ENCODE data around the gene LPCAT1.
"Not testable (repeated sequence)": the region's sequence is repeated elsewhere in the genome, so short reads cannot be mapped to it uniquely, and the experiment has no call there.

LPCAT1 gene

GRCh38 chr5:1429496-1429895, 94.3 kb downstream of the LPCAT1 start:
- no peak for DNase-seq (ENCODE audit: low read depth)
- no peak overlapping the region for H3K4me3 ChIP-seq (ENCODE audit: low read length)
- TF ChIP-seq CTCF (IDR thresholded peaks at IDR 0.05; ENCODE audit: insufficient read depth, low read depth, low read length, missing control alignments) = no peak

- no peak for DNase-seq (ENCODE audit: low read depth)
- TF ChIP-seq CTCF (IDR thresholded peaks at IDR 0.05; ENCODE audit: insufficient read depth, low read depth, low read length, missing control alignments) = no peak
- no peak overlapping the region for H3K4me3 ChIP-seq (ENCODE audit: low read length)
Measured at GRCh38 chr5:1429066-1429465, 94.7 kb downstream of the LPCAT1 start.

GRCh38 chr5:1428107-1428506, 95.7 kb downstream of the LPCAT1 start:
- DNase-seq (ENCODE audit: low read depth) = no peak
- TF ChIP-seq CTCF (IDR thresholded peaks at IDR 0.05; ENCODE audit: insufficient read depth, low read depth, low read length, missing control alignments) = no peak
- no peak overlapping the region for H3K4me3 ChIP-seq (ENCODE audit: low read length)

- TF ChIP-seq CTCF (IDR thresholded peaks at IDR 0.05; ENCODE audit: insufficient read depth, low read depth, low read length, missing control alignments) = no peak
- DNase-seq (ENCODE audit: low read depth) = no peak
- no peak overlapping the region for H3K4me3 ChIP-seq (ENCODE audit: low read length)
Measured at GRCh38 chr5:1424716-1425115, 99.0 kb downstream of the LPCAT1 start.

- no peak for TF ChIP-seq CTCF (IDR thresholded peaks at IDR 0.05; ENCODE audit: insufficient read depth, low read depth, low read length, missing control alignments)
Measured at GRCh38 chr5:1423901-1424603, 99.7 kb downstream of the LPCAT1 start.

GRCh38 chr5:1422522-1422921, 101.2 kb downstream of the LPCAT1 start:
- not testable (repeated sequence) for H3K4me3 ChIP-seq (ENCODE audit: low read length); DNase-seq (ENCODE audit: low read depth)

More at GRCh38 chr5:1423901-1424603, 99.7 kb downstream of the LPCAT1 start:
- no peak overlapping the region for H3K4me3 ChIP-seq (ENCODE audit: low read length)
- no peak for DNase-seq (ENCODE audit: low read depth)

GRCh38 chr5:1421521-1422341, 102.0 kb downstream of the LPCAT1 start:
- no peak overlapping the region for H3K4me3 ChIP-seq (ENCODE audit: low read length)
- no peak for TF ChIP-seq CTCF (IDR thresholded peaks at IDR 0.05; ENCODE audit: insufficient read depth, low read depth, low read length, missing control alignments)
- no peak for DNase-seq (ENCODE audit: low read depth)

Measured in epithelial cell of esophagus (primary cell).